ENCODE measurements around the gene SLC37A1.

SLC37A1 gene

GRCh38 chr21:42480736-42481135, 32.9 kb upstream of the SLC37A1 start:
- in situ Hi-C loops (cut with HindIII; ENCODE audit: low sequenced_read_pairs), result no loop called here
- no peak for TF ChIP-seq CTCF (IDR thresholded peaks at IDR 0.05; ENCODE audit: low read depth, low read length)
- no peak overlapping the region for H3K4me3 ChIP-seq (ENCODE audit: low read depth, low read length)
- no peak for DNase-seq (ENCODE audit: low read depth, low spot score)

GRCh38 chr21:42481169-42481568, 32.5 kb upstream of the SLC37A1 start:
- no peak for TF ChIP-seq CTCF (IDR thresholded peaks at IDR 0.05; ENCODE audit: low read depth, low read length)
- DNase-seq (ENCODE audit: low read depth, low spot score), result no peak
- in situ Hi-C loops (cut with HindIII; ENCODE audit: low sequenced_read_pairs), result no loop called here
- no peak overlapping the region for H3K4me3 ChIP-seq (ENCODE audit: low read depth, low read length)

GRCh38 chr21:42484966-42485365, 28.7 kb upstream of the SLC37A1 start:
- no peak overlapping the region for H3K4me3 ChIP-seq (ENCODE audit: low read depth, low read length)
- DNase-seq (ENCODE audit: low read depth, low spot score), result no peak
- no peak for TF ChIP-seq CTCF (IDR thresholded peaks at IDR 0.05; ENCODE audit: low read depth, low read length)
- in situ Hi-C loops (cut with HindIII; ENCODE audit: low sequenced_read_pairs), result no loop called here

GRCh38 chr21:42486072-42486471, 27.6 kb upstream of the SLC37A1 start:
- TF ChIP-seq CTCF (IDR thresholded peaks at IDR 0.05; ENCODE audit: low read depth, low read length), result no peak
- no peak overlapping the region for H3K4me3 ChIP-seq (ENCODE audit: low read depth, low read length)
- DNase-seq (ENCODE audit: low read depth, low spot score), result no peak
- in situ Hi-C loops (cut with HindIII; ENCODE audit: low sequenced_read_pairs), result no loop called here

GRCh38 chr21:42486531-42486930, 27.1 kb upstream of the SLC37A1 start:
- DNase-seq (ENCODE audit: low read depth, low spot score), result no peak

GRCh38 chr21:42489006-42489563, 24.6 kb upstream of the SLC37A1 start:
- in situ Hi-C loops (cut with HindIII; ENCODE audit: low sequenced_read_pairs), result no loop called here
- no peak for TF ChIP-seq CTCF (IDR thresholded peaks at IDR 0.05; ENCODE audit: low read depth, low read length)
- DNase-seq (ENCODE audit: low read depth, low spot score), result no peak
- no peak overlapping the region for H3K4me3 ChIP-seq (ENCODE audit: low read depth, low read length)

More at GRCh38 chr21:42486531-42486930, 27.1 kb upstream of the SLC37A1 start:
- TF ChIP-seq CTCF (IDR thresholded peaks at IDR 0.05; ENCODE audit: low read depth, low read length), result no peak
- no peak overlapping the region for H3K4me3 ChIP-seq (ENCODE audit: low read depth, low read length)
- in situ Hi-C loops (cut with HindIII; ENCODE audit: low sequenced_read_pairs), result no loop called here

- no peak overlapping the region for H3K4me3 ChIP-seq (ENCODE audit: low read depth, low read length)
- TF ChIP-seq CTCF (IDR thresholded peaks at IDR 0.05; ENCODE audit: low read depth, low read length), result no peak
- no peak for DNase-seq (ENCODE audit: low read depth, low spot score)
- in situ Hi-C loops (cut with HindIII; ENCODE audit: low sequenced_read_pairs), result no loop called here
Measured at GRCh38 chr21:42489991-42490390, 23.7 kb upstream of the SLC37A1 start.

Measured in astrocyte of the spinal cord (primary cell).